ENCODE results near the gene GH2.
A peak's percentile ranks its signal among the peaks of the same experiment; 100 is the strongest.

GH2 gene

GRCh38 chr17:63838631-63839171 is 43.0 kb downstream of the GH2 start:
- no peak for DNase-seq

GRCh38 chr17:63837962-63838600 is 43.7 kb downstream of the GH2 start:
- DNase-seq: no peak

- DNase-seq: no peak
Measured at GRCh38 chr17:63837480-63837879, 44.3 kb downstream of the GH2 start.

- no peak for DNase-seq
Measured at GRCh38 chr17:63836811-63837210, 44.9 kb downstream of the GH2 start.

GRCh38 chr17:63835167-63835720 is 46.5 kb downstream of the GH2 start:
- DNase-seq: no peak

- DNase-seq: peak; percentile 40
Measured at GRCh38 chr17:63834431-63835166, 47.1 kb downstream of the GH2 start.

GRCh38 chr17:63833741-63834373 is 47.9 kb downstream of the GH2 start:
- DNase-seq: no peak

- no peak for DNase-seq
Measured at GRCh38 chr17:63833026-63833740, 48.6 kb downstream of the GH2 start.

GRCh38 chr17:63832455-63832854 is 49.3 kb downstream of the GH2 start:
- DNase-seq: no peak

- no peak for DNase-seq
Measured at GRCh38 chr17:63832014-63832413, 49.7 kb downstream of the GH2 start.

- no peak for DNase-seq
Measured at GRCh38 chr17:63831505-63831904, 50.2 kb downstream of the GH2 start.

- no peak for DNase-seq
Measured at GRCh38 chr17:63830904-63831491, 50.7 kb downstream of the GH2 start.

GRCh38 chr17:63830278-63830677 is 51.5 kb downstream of the GH2 start:
- DNase-seq: no peak

All from T-helper 9 cell (primary cell).